SU-DHL-6 (cell line): ENCODE data around the gene MGMT.

Experiments
- H2AFZ ChIP-seq: fragments of 200-600 bp; sonication (generic); 2 replicates; pipeline ENCODE4 v1.6.1; 2014; ENCODE audit warnings: low read depth, mild to moderate bottlenecking, moderate library complexity, mixed read lengths, antibody characterized with exemption, low read length; ENCODE audit not compliant: severe bottlenecking
- H3F3A ChIP-seq: fragments of 200-600 bp; shearing (Covaris generic); 2 replicates; pipeline ENCODE4 v1.6.0; 2016; ENCODE audit warnings: antibody characterized with exemption, mild to moderate bottlenecking; ENCODE audit not compliant: insufficient read depth
- H3K27ac ChIP-seq: fragments of 200-600 bp; sonication (generic); 2 replicates; pipeline ENCODE4 v1.5.1; 2016; ENCODE audit warnings: low read depth, mild to moderate bottlenecking, low read length, moderate library complexity, mixed read lengths
- H3K27me3 ChIP-seq: fragments of 200-600 bp; sonication (generic), shearing (Covaris generic); 2 replicates; pipeline ENCODE4 v1.6.0; 2014; ENCODE audit warnings: mild to moderate bottlenecking, low read length
- H3K36me3 ChIP-seq: fragments of 200-600 bp; sonication (generic); 2 replicates; pipeline ENCODE4 v1.6.1; 2014; ENCODE audit warnings: mild to moderate bottlenecking, low read length, mixed read lengths
- H3K4me2 ChIP-seq: fragments of 300-600, 200-600 bp; shearing (Covaris generic), sonication (generic); 2 replicates; pipeline ENCODE4 v1.6.0; 2014; ENCODE audit warnings: low read length, low read depth, mild to moderate bottlenecking; ENCODE audit not compliant: poor library complexity, severe bottlenecking
- H3K4me3 ChIP-seq: fragments of 200-600 bp; sonication (generic); 2 replicates; pipeline ENCODE4 v1.5.1; 2014; ENCODE audit warnings: antibody characterized with exemption, low read length, mild to moderate bottlenecking, mixed read lengths; ENCODE audit not compliant: insufficient read depth, poor library complexity, severe bottlenecking
- H3K79me2 ChIP-seq: fragments of 200-600 bp; sonication (generic); 2 replicates; pipeline ENCODE4 v1.6.1; 2014; ENCODE audit warnings: mild to moderate bottlenecking, low read length, moderate library complexity; ENCODE audit not compliant: insufficient read depth
- H3K9ac ChIP-seq: fragments of 200-600 bp; sonication (generic); 2 replicates; pipeline ENCODE4 v1.7.0; 2014; ENCODE audit warnings: mild to moderate bottlenecking, low read length
- H3K9me2 ChIP-seq: fragments of 200-600 bp; sonication (generic); replicated peaks from 2 replicates; pipeline ENCODE4 v1.6.1; 2014; ENCODE audit warnings: low read length; ENCODE audit not compliant: insufficient read depth
- H3K9me3 ChIP-seq: fragments of 200-600 bp; sonication (generic); 2 replicates; pipeline ENCODE4 v1.6.1; 2014; ENCODE audit warnings: low read length, mixed read lengths; ENCODE audit not compliant: insufficient read depth
- H4K20me1 ChIP-seq: fragments of 200-600 bp; sonication (generic); 2 replicates; pipeline ENCODE4 v1.6.1; 2014; ENCODE audit warnings: low read depth, mild to moderate bottlenecking, antibody characterized with exemption, low read length, moderate library complexity, mixed read lengths
- CTCF ChIP-seq: fragments of 200-600 bp; sonication (generic); IDR thresholded peaks from one replicate; pipeline ENCODE4 v1.5.1; 2017; ENCODE audit warnings: antibody characterized with exemption, mild to moderate bottlenecking, low read length, moderate library complexity; ENCODE audit not compliant: insufficient read depth, poor library complexity, severe bottlenecking
- EZH2phosphoT487 ChIP-seq: fragments of 200-600 bp; sonication (generic), shearing (Covaris generic); conservative IDR thresholded peaks from 2 replicates; pipeline ENCODE4 v1.6.1; 2018; ENCODE audit warnings: mild to moderate bottlenecking, antibody characterized with exemption, low read length, moderate library complexity, mixed read lengths

The MGMT gene

GRCh38 chr10:129536336-129536735, 69.3 kb downstream of the MGMT start:
- no peak overlapping the region for H3K4me2 ChIP-seq
- no peak overlapping the region for H2AFZ ChIP-seq
- no peaks in the 10 kb centered on the region for H3K36me3 ChIP-seq
- H3K9me2 ChIP-seq, result no peaks in the 10 kb centered on the region
- H3K27me3 ChIP-seq, result no peaks in the 10 kb centered on the region
- no peak overlapping the region for H3K4me3 ChIP-seq
- H3F3A ChIP-seq, result no peaks in the 10 kb centered on the region
- no peak overlapping the region for H3K27ac ChIP-seq
- H3K79me2 ChIP-seq, result no peaks in the 10 kb centered on the region
- no peak overlapping the region for H3K9ac ChIP-seq
- H4K20me1 ChIP-seq, result no peaks in the 10 kb centered on the region
- H3K9me3 ChIP-seq, result no peaks in the 10 kb centered on the region
- TF ChIP-seq CTCF, result no peak
- no peak for TF ChIP-seq EZH2phosphoT487

GRCh38 chr10:129537151-129537550, 70.1 kb downstream of the MGMT start:
- Histone ChIP-seq H3K27me3 (no peaks in the 10 kb centered on the region), H3K4me2 (no peak overlapping the region), H3K9ac (no peak overlapping the region), H3K9me3 (no peaks in the 10 kb centered on the region), H3F3A (no peaks in the 10 kb centered on the region), H3K36me3 (no peaks in the 10 kb centered on the region), H3K9me2 (no peaks in the 10 kb centered on the region), H3K79me2 (no peaks in the 10 kb centered on the region), H3K27ac (no peak overlapping the region), H3K4me3 (no peak overlapping the region), H4K20me1 (no peaks in the 10 kb centered on the region), H2AFZ (no peak overlapping the region)
- TF ChIP-seq EZH2phosphoT487, result no peak
- TF ChIP-seq CTCF, result no peak

GRCh38 chr10:129538236-129538635, 71.2 kb downstream of the MGMT start:
- Histone ChIP-seq H3F3A (no peaks in the 10 kb centered on the region), H3K9ac (no peak overlapping the region), H3K27ac (no peak overlapping the region), H4K20me1 (no peaks in the 10 kb centered on the region), H3K4me3 (no peak overlapping the region), H3K9me3 (no peaks in the 10 kb centered on the region), H2AFZ (no peak overlapping the region), H3K27me3 (no peaks in the 10 kb centered on the region), H3K36me3 (no peaks in the 10 kb centered on the region), H3K9me2 (no peaks in the 10 kb centered on the region), H3K4me2 (no peak overlapping the region), H3K79me2 (no peaks in the 10 kb centered on the region)
- TF ChIP-seq EZH2phosphoT487 (no peak), CTCF (no peak)
